Germinal center (tissue), 1 donor: Measurements from ENCODE around the gene CEP164.
"Not testable (repeated sequence)": the region's sequence is repeated elsewhere in the genome, so short reads cannot be mapped to it uniquely, and the experiment has no call there.

ENCODE experiments used
- DNase-seq: peaks from one replicate; pipeline ENCODE4 v3.0.0; 2012; ENCODE audit warnings: mixed read lengths, low spot score

CEP164 gene

DNA sequence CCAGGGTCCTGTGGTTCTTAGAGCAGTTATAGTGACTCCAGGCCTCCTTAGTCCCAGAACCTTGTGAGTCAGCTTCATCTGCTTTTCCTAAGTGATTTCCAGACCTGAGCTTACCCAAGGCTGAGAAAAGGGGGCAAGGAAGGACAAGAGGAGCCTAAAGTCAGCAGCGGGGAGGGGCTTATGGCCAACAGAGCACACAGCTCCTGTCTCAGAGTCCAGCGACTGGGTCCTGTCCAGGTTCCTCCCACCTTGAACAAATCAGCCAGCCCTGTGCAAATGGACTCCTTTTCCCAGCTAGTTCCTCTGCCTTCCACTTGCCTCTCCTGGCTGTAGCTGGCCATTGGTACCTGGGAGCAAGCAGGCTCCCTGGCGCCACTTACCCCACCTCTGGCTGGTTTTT is 22.5 kb upstream of the CEP164 start:
- DNase-seq = no peak

DNA sequence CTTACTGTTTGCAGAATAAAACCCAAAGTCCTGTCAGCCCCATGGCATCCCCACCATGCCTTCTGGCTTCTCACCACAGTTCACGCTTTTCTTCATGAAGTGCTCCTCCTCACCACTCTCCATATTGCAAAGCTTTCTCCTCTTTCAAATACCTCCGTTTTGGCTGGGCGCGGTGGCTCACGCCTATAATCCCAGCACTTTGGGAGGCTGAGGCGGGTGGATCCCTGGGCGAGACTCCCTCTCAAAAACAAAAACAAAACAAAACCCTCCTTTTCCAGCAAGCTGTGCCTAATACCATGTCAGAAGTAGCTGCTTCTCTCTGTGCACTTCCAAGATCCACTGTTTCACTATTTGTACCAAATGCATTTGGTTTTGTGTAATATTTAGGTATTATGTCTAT is 18.3 kb upstream of the CEP164 start:
- no peak for DNase-seq

DNA sequence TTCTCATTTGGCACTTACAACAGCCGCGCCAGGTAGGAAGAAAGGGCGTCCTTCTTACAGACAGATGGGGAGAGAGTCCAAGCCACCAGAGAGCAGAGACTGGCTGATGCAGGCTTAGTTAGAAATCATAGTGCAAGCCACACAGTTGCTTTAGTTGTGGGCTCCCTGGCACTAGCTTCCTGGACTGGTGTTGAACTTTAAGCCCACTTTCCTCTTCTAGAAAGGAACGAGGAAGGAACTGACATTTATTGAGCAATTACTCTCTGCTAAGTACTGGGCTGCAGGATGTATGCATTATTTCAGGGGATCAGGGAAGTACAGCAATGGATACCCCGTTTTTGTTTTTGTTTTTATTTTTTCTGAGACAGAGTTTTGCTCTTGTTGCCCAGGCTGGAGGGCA is 14.6 kb upstream of the CEP164 start:
- no peak for DNase-seq

DNA sequence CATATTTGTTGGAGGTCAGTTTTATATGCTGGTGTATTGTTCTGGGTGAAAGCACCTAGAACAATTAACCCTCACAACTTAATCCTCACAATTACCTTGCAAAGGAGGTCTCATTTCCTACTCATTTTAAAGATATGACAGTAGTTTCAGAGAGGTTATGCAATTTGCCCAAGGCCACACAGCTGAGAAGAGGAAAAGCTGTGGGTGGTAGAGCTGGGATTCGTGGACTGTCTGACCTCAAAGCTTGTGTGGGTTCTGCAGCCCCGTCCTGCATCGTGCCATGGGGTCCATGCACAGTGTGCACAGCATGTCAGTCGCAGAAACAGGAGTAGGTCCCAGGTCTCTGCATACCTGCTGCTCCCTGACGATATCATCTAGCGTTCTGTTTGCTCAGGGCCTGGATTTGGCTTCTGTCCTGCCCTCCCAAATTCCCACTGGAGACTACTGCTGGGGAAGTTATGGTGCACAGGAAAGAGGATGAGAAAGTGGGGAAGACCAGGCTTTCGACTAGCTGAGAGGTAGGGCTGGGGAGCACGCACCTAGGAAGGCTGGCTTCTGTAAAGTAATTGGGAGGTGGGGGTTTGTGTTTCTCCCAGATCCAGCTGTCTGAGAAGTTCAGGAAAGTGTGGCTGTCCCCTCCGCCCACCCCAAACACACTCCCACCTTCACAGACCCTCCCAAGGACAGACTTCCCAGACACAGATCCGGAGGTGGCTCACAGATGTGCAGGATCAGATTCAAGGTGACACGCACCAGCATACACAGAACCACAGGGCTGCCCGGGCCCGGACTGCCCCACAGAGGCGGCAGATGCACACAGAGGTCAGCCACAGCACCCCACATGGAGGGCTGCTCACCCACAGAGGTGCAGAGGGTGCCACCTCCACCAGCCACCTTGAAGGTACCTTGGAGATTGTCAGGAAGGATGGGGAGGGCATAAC is 13.6 kb upstream of the CEP164 start:
- DNase-seq = no peak

DNA sequence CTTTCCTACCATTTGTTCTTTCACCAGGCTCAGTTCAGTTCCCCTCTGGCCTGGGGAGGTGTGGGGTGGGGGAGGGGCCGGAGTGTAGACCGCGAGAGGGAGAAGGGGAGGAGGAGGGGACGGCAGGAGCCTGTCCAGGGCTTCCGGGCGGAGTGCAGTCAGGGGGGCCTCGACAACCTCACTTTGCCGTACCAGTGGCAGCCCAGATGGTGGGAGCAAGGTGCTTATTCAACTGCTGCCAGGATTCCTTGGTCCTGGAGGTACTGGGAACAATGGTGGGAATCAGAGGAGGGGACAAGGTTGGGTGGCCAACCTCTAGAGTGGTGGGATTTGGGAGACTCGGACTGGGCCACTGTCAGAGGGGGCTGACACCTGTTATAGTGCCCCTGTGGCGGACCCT is 12.8 kb upstream of the CEP164 start:
- DNase-seq = no peak

DNA sequence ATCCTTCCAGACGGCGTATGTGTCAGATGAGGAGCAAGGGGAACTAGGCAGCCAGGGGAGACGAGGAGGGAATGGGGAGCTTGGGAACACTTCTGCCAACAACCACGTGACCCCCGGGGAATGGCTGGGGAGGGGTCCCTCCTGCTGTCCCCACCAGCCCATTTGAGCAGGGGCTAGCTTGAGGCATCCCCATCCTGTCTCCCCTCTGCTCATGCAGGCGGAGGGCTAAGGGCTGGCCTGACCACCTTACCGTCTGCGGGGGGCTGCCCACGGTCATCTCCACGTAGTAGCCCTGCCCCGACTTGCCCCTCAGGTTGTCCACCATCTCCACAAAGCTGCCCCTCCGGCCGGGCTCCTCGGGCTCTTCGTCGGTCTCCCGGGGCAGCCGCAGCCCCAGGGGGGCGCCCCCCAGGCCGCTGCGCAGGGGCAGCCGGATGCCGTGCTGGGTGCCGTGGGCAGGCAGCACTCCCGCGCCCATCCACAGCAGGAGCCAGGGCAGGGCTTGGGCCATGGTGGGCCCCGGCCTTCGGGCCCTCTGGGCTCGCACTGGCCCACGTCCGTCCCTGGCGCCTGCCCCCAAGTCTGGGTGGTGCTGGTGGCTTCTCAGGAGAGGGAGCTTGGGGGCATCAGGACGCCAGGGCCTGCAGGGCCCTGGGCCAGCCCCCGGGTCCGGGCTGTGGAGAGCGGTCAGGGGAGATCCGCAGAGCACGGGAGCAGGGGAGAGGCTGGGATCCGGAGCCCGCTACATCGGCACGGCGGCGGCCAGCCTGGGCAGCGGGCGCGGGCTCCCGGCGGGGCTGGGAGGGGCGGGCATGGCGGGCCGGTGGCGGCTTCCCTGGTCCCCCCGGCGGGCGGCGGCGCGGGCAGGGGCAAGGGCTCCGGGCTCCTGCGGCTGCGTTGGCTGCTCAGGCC is 12.1 kb upstream of the CEP164 start:
- peak; percentile 19 for DNase-seq

DNA sequence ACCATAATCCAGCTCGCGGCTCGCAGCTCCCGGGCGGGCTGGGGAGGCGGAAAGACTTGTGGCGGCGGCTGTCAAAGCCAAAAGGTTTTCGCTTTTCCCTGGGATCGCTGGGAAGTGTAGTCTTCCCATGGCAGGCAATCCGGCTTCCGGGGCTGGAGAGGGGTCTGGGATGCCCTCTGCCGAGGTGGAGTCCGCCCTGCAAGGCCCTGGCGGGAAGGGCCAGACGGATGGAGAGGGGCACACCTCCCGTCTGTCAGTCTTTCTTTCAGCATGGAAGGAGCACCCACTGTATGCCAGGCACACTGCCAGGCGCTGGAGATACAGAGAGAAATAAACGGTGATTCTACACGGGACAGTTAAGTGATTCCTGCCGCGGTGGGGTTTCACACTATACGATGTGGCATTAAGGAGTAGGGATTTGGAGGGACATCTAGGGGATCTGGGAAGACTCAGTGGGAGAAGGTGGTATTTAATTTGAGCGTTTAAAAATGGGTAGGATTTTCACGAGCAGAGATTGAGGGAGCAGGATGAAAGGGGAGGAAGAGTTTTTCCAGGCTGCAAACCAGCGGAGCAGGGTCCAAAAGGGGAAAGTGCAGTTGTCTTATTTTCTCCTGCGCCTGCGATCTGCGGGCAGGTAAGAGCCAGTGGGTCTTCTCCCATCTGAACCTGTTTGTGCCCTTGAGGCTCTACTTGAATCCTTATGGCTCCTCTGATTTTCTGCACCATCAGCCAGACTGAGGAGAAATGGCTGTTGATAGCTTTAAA is 11.3 kb upstream of the CEP164 start, which contains the start of gene BACE1:
Gene BACE1 (minus strand): TSS at position 60 of the 765 bp plus-strand sequence. CDS start 461 bp downstream, outside the sequence.
- no peak for DNase-seq

DNA sequence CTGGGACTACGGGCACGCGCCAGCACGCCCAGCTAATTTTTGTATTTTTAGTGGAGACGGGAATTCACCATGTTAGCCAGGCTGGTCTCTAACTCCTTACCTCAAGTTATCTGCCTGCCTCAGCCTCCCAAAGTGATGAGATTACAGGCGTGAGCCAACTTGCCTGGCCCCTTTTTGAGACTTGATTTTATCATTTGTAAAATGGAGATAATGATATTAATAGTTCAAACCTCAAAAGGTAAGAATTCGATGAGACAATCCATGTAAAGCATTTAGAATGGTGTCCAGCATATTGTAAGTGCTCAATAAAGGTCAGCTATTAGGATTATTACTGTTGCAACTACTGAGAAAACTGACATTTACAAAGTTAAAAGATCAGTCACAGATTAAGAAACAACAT is 8.9 kb upstream of the CEP164 start:
- DNase-seq = no peak

DNA sequence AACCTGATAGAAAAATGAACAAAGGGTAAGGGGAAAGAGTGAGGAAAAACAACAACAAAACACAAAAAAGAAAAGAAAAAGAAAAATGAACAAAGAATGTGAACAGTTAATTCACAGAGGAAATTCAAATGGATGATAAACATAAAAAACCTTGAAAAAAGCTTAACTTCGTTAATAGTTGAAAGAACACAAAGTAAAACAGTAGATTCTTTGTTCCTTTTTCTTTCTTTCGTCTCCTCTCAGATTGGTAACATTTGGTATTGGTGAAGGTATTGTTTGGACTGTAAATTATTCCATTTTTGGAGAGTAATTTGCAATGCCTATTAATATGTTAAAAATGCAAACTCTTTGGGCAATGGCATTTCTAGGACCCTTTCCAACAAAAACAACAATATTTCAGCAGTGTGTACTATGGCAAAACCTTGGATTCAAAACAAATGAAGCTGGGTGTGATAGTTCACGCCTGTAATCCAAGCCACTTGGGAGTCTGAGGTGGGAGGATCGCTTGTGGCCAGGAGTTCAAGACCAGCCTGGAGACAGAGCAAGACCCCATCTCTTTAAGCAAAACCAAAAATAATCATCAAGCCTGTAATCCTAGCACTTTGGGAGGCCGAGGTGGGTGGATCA is 8.3 kb upstream of the CEP164 start:
- no peak for DNase-seq

DNA sequence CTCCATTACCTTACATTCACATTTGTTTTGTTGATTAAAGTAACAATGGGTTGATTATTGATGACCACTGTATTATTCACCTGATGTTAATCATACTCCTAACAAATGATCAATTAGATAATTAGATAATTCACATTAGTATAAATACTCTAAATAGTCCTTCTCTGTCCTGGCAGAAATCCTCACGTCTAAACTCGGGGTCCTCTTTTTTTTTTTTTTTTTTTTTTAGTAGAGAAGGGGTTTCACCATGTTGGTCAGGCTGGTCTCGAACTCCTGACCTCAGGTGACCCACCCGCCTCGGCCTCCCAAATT is 443 bp upstream of the CEP164 start:
- not testable (repeated sequence) for DNase-seq

DNA sequence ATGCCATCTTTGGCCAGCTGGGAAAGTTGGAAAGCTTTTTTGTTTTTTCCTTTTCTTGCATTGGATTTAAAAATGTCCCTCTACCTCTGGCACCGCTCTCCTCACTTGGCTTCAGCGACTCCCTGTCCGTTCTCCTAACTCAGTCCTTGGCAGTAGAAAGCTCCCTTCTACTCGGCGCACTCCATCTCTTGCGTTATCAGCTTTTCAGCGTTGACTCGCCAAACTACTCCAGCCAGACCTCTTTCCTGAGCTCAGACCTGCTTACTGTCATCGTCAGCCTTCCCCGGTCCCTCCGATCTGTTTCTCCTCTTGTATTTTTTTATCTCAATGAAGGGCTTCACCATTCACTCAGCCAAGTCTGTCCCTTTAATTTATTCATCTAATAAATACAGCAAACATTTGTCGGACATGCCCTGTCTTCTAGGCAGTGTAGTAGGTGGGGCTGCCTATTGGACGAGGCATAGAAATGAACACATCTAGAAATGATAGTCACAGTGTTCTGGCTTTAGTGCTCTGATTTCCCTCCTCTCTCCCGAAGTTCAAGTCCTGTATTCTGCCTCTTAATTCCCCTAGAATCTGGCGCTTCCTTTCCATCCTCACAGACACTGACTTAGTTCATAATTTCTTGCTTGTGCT is 839 bp downstream of the CEP164 start:
- no peak for DNase-seq

DNA sequence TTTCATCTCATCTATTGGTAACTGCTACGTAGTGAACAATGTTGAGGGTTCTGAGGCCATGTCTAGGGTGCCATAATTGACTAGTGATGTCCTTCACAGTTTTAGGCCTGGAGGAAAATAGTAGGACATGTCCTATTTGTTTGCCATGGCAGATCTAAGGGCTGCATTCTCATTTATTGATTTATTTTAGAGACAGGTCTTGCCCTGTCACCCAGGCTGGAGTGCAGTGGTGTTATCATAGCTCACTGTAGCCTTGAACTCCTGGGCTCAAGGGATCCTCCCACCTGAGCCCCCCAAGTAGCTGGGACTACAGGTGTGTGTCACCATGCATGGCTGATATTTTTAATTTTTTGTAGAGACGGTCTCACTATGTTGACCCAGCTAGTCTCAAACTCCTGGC is 5.2 kb downstream of the CEP164 start:
- no peak for DNase-seq

DNA sequence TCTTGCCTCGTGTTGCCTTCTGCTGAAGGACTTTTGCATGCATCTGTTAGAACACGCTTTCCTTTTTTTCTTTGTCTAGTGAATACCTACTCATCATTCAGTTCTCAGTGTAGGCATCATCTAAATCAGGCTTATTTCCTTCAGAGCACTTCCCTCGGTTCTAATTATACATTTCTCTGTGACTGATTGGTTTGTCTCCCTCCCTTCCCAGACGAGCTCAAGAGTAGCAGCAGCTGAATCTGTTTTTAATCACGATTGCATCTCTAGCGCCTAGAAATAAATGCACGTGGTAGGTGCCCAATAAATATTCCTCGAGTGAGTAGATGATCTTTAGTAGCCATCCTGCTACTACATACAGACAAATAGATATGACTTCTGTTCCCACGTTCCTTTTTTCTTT is 6.3 kb downstream of the CEP164 start:
- no peak for DNase-seq

DNA sequence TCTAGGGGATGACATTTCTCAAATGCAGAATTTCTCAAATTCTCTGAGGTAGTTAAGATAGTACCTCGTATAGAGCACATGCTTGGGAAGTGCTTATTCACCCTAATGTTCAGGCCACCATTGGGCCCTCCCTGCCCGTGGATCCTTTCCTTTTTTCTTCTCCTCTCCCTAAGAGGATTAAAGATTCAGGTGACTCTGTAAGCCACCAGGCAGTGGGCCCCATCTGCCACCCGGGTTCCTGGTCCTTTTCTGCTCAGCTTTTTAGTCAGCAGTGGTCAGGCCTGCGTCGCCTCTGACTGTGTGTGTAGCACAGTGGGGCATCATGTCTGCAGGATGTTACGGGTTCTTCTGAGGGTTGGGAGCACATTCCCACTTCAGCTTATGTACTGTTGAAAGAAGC is 7.2 kb downstream of the CEP164 start:
- no peak for DNase-seq

DNA sequence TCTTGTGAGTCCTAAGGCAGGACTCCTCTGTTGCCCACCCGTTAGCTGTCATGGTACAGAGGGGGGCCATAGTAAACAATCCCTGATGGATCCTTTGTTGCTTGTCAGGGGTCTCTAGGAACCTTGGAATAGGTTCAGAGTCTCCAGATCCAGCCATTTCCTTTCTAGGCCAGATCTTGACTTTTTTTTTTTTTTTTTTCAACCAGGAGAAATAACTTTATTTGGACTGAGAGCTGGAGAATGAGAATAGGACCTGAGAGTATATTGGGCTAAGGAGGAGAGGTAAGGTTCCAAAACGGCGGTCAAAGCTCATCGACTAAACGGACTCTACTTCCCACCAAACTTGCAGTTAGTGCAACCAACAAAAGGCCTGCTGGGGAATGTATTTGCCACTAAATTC is 7.7 kb downstream of the CEP164 start:
- no peak for DNase-seq

DNA sequence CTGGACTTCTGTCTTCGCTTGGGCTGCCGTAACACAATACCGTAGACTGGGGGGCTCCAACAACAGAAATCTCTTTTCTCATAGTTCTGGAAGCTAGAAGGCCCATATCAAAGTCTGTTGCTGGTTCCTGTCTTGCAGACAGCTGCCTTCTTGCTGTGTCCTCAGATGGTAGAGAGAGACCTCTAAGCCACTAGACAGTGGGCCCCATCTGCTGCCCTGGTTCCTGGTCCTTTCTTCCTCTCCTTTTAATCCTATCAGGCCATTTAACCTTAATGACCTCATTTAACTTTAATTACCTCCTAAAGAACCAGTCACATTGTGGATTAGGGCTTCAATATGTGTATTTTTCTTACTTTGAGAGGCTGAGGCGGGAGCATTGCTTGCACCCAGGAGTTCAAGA is 9.4 kb downstream of the CEP164 start:
- DNase-seq = no peak

DNA sequence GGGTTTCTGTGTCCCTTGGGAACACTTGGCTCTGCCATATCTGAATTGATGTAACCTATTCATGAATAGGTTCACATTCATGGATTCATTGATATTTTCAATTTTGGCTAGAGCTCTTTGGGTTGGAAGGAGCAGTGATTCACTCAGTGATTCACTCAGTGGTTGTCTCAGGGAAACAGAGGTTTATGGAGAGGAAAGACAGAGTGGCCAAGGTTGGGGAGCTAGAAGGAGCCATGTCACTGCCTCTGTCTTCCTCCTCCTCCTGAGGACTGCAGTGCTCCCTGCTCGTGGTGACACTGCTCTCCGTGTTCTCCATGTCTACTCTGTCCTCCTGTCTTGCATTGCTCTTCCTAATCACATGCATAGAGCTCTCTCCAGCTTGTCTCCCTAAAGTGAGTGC is 17.4 kb downstream of the CEP164 start:
- DNase-seq = no peak

DNA sequence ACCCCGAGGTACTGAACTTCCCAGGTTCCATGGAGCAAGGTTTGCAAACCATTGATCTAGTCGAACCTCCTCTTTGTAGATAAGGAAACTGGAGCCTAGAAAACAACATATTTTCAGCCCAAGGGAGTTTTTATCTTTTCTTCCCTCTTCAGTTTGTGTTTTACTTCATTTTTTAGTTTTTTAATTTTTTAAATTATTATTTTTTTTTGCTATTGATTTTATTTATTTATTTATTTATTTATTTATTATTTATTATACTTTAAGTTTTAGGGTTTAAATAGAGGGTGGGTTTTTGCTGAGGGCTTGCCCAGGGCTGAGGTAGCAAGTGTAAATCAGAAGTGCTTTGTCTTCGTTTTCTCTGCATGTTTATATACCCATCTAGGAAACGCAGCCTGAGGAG is 26.9 kb downstream of the CEP164 start:
- no peak for DNase-seq

DNA sequence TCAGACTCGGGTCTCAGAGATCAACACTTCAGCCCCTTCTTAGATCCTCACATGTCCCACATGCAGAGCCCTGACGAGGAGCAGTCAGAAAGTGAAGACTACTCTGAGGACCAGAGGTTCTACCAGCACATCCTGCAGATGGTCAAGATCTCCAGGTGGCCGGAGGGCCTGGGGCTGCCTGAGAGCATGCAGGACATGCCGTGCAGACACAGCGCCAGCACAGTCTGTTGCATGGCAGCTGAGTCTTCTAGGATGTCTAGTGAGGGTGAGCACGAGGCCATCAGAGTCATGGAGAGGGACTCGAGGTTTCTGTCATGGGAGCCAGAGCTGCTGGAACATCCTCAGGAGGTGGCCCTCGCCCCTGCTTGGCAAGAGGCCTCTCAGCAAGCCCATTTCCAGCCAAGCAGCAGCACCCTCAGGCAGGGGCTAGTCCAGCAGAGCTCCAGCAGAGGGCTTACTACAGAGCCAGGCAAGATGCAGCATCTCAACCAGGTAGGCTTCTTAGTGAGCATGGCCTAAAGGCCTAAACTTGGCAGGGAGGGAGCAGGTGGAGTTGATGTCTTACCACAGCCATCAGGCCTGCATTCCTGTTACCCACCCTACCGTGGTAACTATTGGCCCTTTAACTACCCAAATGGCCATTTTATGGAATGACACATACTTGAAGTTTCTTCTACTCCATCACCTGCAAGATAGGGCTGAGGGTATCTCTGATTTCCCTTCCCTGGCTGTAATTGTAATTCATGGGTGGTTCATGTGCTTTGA is 28.7 kb downstream of the CEP164 start:
- no peak for DNase-seq

DNA sequence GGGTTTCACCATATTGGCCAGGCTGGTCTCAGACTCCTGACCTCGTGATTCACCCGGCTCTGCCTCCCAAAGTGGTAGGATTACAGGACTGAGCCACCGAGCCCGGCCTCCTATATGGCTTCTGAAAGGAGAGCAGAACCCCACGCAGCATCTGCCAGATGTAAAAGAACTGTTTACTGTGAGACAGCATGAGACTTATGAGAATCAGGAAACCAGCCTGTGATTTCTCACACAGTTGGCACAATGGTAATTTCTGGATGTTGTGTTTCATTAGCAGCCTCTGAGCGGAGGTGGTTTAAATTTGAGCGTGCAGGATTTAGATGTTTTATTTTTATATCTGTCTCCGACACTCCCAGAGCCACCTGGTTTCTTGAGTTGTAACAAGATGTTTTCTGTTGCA is 33.8 kb downstream of the CEP164 start:
- no peak for DNase-seq

DNA sequence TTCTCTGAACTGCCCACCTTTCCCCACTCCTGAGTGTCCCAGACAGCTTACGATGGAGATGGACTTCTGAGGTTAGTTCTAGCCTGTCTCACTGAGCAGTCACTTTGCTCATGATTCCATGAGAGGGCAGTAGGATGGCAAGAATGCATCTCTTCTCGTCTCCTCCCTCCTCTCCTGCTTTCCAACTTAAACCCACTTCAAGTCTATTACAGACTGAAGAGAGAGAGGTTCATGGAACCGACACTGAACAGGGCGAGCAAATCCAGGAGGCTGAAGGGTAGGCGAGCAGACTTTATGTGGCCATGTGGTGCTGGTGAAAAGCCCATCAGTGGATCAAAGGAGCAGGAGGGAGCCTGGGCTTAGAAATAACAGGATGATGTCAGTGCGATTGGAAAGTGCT is 38.6 kb downstream of the CEP164 start:
- DNase-seq = no peak
